GM21515 (cell line): Measurements from ENCODE around the gene PNPLA2.

ENCODE experiments used
- ATAC-seq: cut with Tn5 transposase; IDR thresholded peaks from one replicate; pipeline ENCODE4 v1.9.1; 2021; ENCODE audit not compliant: unreplicated experiment

PNPLA2 gene

GRCh38 chr11:786235-787083 is 32.3 kb upstream of the PNPLA2 start:
- no peak for ATAC-seq

GRCh38 chr11:787084-787675 is 31.5 kb upstream of the PNPLA2 start:
- ATAC-seq, result no peak

GRCh38 chr11:788009-788640 is 30.6 kb upstream of the PNPLA2 start:
- ATAC-seq, result no peak

- no peak for ATAC-seq
These were observed 29.5 kb upstream of the PNPLA2 start for GRCh38 chr11:788953-789940.

- ATAC-seq, result no peak
These were observed 28.8 kb upstream of the PNPLA2 start, which contains the start of gene CEND1 for GRCh38 chr11:789943-790342. TSS of gene CEND1 (minus strand) at chr11:790090. CDS start at chr11:788576, 1,514 bp downstream.

GRCh38 chr11:790721-791564 is 27.8 kb upstream of the PNPLA2 start:
- ATAC-seq, result no peak

- ATAC-seq, result no peak
These were observed 26.8 kb upstream of the PNPLA2 start for GRCh38 chr11:791658-792534.

GRCh38 chr11:792535-792821 is 26.2 kb upstream of the PNPLA2 start:
- no peak for ATAC-seq

GRCh38 chr11:792873-793272 is 25.8 kb upstream of the PNPLA2 start:
- no peak for ATAC-seq

GRCh38 chr11:793556-793955 is 25.2 kb upstream of the PNPLA2 start:
- no peak for ATAC-seq

GRCh38 chr11:794013-794765 is 24.5 kb upstream of the PNPLA2 start:
- ATAC-seq, result no peak

GRCh38 chr11:794766-795633 is 23.7 kb upstream of the PNPLA2 start:
- ATAC-seq, result no peak

GRCh38 chr11:795634-796564 is 22.8 kb upstream of the PNPLA2 start:
- ATAC-seq, result no peak

- no peak for ATAC-seq
These were observed 22.0 kb upstream of the PNPLA2 start for GRCh38 chr11:796565-797295.

- ATAC-seq, result peak; percentile 43
These were observed 21.2 kb upstream of the PNPLA2 start for GRCh38 chr11:797296-798092.
